Spinal cord (tissue), 10 donors: Measurements from ENCODE around the gene BBC3. TPM values are rescaled to one million over a fixed set of nuclear protein-coding genes. Genes with fewer than 3 reads are reported as not detected.
"Not testable (repeated sequence)": the region's sequence is repeated elsewhere in the genome, so short reads cannot be mapped to it uniquely, and the experiment has no call there.

Experiments used
- DNase-seq, 6 donors: peaks; one replicate each; pipeline versions ENCODE4 v3.0.0 to v3.0.0-alpha.2; 2013 to 2015; ENCODE audit warnings: low spot score in 6 of 6, low read depth in 4 of 6
- H3K27ac ChIP-seq: one replicate; pipeline ENCODE4 v1.5.1; 2013; ENCODE audit warnings: low read depth, low read length, control low read depth
- H3K27me3 ChIP-seq: one replicate; pipeline ENCODE4 v1.6.1; 2013; ENCODE audit warnings: low read length; ENCODE audit not compliant: control insufficient read depth, insufficient read depth
- H3K36me3 ChIP-seq: one replicate; pipeline ENCODE4 v1.6.1; 2013; ENCODE audit warnings: low read length; ENCODE audit not compliant: control insufficient read depth, insufficient read depth
- H3K4me1 ChIP-seq: one replicate; pipeline ENCODE4 v1.6.1; 2013; ENCODE audit warnings: low read length; ENCODE audit not compliant: control insufficient read depth, insufficient read depth
- H3K4me3 ChIP-seq: one replicate; pipeline ENCODE4 v1.5.1; 2013; ENCODE audit warnings: low read depth, low read length, control low read depth
- H3K9me3 ChIP-seq: one replicate; pipeline ENCODE4 v1.6.1; 2013; ENCODE audit warnings: low read length; ENCODE audit not compliant: control insufficient read depth, insufficient read depth
- WGBS: methylation state at CpG from one replicate; pipeline ENCODE4 v1.1.5; 2013; ENCODE audit warnings: missing lambda C conversion rate; ENCODE audit not compliant: insufficient coverage; 5-methylcytosine and 5-hydroxymethylcytosine counted together
- polyA plus RNA-seq, 2 donors: library from polyadenylated mRNA; unstranded; fragments of 120-200 nt; gene quantifications; one replicate each; pipeline ENCODE4 v1.2.1, GENCODE V29; 2013; ENCODE audit not compliant: insufficient read length in 2 of 2
- total RNA-seq, 2 donors: library from RNA; depleted of rRNA in 1 of 2; stranded (reverse); fragments of 120-200 nt in 1 of 2; fragments of >200 nt in 1 of 2; gene quantifications; one replicate each; pipeline versions ENCODE4 v1.2.3 to v1.2.4, GENCODE V29; 2013 to 2014
- donor health status: healthy.

Gene BBC3
- total and polyA plus RNA-seq, 4 donors: 2.8 to 15.2 (median 9.3) TPM

DNA sequence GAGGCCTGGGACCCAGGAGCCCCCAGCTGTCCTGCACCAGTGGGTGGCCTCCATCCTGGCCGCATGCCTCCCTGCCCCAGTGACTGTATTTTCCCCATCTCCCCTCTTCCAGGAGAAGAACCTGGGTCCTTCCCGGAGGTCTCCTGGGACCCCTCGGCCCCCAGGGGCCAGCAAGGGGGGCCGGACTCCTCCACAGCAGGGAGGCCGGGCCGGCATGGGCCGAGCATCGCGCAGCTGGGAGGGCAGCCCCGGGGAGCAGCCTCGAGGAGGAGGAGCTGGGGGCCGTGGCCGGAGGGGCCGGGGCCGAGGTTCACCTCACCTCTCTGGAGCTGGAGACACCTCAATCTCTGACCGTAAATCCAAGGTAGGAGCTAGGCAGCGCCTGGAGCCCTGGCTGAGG, 29.5 kb upstream of the BBC3 start:
- H3K27ac ChIP-seq: no peak overlapping the region
- H3K4me3 ChIP-seq: no peak overlapping the region
- H3K9me3 ChIP-seq: no peaks in the 10 kb centered on the region
- peaks cover 59% of the 10 kb centered on the region for H3K36me3 ChIP-seq
- peaks cover 26% of the 10 kb centered on the region for H3K4me1 ChIP-seq
- WGBS: 93% methylated on average over 17 of the region's 17 CpGs
- DNase-seq: no peak
- H3K27me3 ChIP-seq: no peaks in the 10 kb centered on the region

- H3K9me3 ChIP-seq: no peaks in the 10 kb centered on the region
- DNase-seq: no peak
- H3K36me3 ChIP-seq: peaks cover 46% of the 10 kb centered on the region
- H3K27me3 ChIP-seq: no peaks in the 10 kb centered on the region
- peaks cover 27% of the 10 kb centered on the region for H3K4me1 ChIP-seq
- no peak overlapping the region for H3K27ac ChIP-seq
- WGBS: 95% methylated on average over 6 of the region's 6 CpGs
- no peak overlapping the region for H3K4me3 ChIP-seq
Measured at GRCh38 chr19:47258895-47259555, 28.0 kb upstream of the BBC3 start.

GRCh38 chr19:47258434-47258833, 27.4 kb upstream of the BBC3 start:
- no peak for DNase-seq
- peaks cover 44% of the 10 kb centered on the region for H3K36me3 ChIP-seq
- no peaks in the 10 kb centered on the region for H3K9me3 ChIP-seq
- H3K27me3 ChIP-seq: no peaks in the 10 kb centered on the region
- no CpG with 5 or more reads among the region's 9 CpGs for WGBS
- peaks cover 27% of the 10 kb centered on the region for H3K4me1 ChIP-seq
- H3K4me3 ChIP-seq: no peak overlapping the region
- peak overlapping the region; percentile 98 for H3K27ac ChIP-seq

GRCh38 chr19:47257411-47258169, 26.6 kb upstream of the BBC3 start:
- peak overlapping the region; percentile 90 for H3K4me3 ChIP-seq
- H3K36me3 ChIP-seq: peaks cover 38% of the 10 kb centered on the region
- no peaks in the 10 kb centered on the region for H3K27me3 ChIP-seq
- H3K27ac ChIP-seq: peak overlapping the region; percentile 98
- DNase-seq: no peak
- H3K9me3 ChIP-seq: no peaks in the 10 kb centered on the region
- H3K4me1 ChIP-seq: peaks cover 27% of the 10 kb centered on the region
- WGBS: 3% methylated on average over 27 of the region's 29 CpGs

DNA sequence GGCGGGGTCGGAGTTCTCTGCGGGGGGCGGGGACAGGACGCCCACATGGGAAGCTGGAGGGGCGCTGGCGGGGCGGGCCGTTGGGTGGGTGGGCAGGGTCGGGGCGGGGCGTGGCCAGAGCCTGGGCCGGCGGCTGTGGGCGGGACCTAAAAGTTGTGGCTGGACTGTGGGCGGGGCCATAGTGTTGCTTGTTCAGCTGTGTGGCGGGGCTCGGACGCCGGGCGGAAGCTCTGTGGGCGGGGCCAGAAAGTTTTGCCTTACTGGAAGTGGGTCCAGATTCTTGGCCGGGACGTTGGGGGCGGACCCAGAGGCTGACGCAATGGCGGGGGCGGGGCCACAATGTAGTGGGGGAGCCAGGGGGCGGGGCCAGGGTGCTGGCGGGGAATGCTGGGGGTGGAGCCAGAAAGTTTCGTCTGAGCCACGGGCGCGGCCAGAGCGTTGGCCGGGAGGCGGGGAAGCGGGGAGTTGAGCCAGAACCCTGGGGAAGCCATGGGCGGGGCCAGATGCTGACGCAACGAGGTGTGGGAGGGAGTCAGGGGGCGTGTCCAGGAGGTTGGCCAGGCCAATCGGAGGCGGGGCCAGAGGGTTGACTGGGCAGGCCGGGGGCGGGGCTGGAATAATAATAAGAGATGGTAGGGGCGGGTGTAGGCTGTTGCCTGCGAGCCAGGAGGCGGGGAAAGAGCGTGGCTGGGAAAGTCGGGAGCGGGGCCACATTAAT, 25.9 kb upstream of the BBC3 start:
- WGBS: under 1% methylated on average over 51 of the region's 52 CpGs
- Histone ChIP-seq H3K27me3 (no peaks in the 10 kb centered on the region), H3K27ac (peak overlapping the region; percentile 98), H3K36me3 (peaks cover 32% of the 10 kb centered on the region), H3K4me1 (peaks cover 27% of the 10 kb centered on the region), H3K4me3 (peak overlapping the region; percentile 90), H3K9me3 (no peaks in the 10 kb centered on the region)
- DNase-seq: peak; percentile 84 to 99 (median 94)

GRCh38 chr19:47255879-47256692, 25.1 kb upstream of the BBC3 start, which contains the start of gene CCDC9:
TSS of gene CCDC9 (plus strand) at chr19:47256525. CDS start at chr19:47258401, 1,876 bp downstream.
- peaks cover 27% of the 10 kb centered on the region for H3K4me1 ChIP-seq
- peak within 1 kb of the TSS; percentile 98 for H3K27ac ChIP-seq
- H3K27me3 ChIP-seq: no peaks in the 10 kb centered on the region
- DNase-seq: peak in 5 of 6 donors; percentile 91 to 99 (median 94)
- H3K4me3 ChIP-seq: peak within 1 kb of the TSS; percentile 90
- WGBS: 15% methylated on average over 54 of the region's 60 CpGs
- no peaks in the 10 kb centered on the region for H3K9me3 ChIP-seq
- H3K36me3 ChIP-seq: peaks cover 28% of the 10 kb centered on the region

DNA sequence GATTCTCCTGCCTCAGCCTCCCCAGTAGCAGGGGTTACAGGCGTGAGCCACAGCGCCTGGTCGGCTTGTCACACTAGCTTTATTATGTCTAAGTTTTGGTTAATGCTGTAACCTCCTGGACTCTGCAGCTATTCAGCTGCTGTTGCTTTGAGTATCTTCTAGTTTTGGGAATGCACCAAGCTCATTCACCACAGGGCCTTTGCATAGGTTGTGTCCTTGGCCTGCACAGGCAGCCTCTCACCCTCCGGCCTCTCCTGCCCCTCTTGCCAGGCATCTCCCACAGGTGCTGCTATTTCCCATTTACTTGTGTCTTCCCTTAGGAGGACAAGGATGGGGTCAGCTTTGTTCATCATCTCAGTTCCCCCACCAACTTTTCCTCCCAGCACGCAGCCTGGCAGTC, 23.0 kb upstream of the BBC3 start:
- H3K9me3 ChIP-seq: no peaks in the 10 kb centered on the region
- H3K27ac ChIP-seq: no peak overlapping the region
- H3K4me1 ChIP-seq: peaks cover 27% of the 10 kb centered on the region
- no peak for DNase-seq
- no peaks in the 10 kb centered on the region for H3K27me3 ChIP-seq
- WGBS: 100% methylated on average over 1 of the region's 5 CpGs
- H3K4me3 ChIP-seq: no peak overlapping the region
- H3K36me3 ChIP-seq: peaks cover 7% of the 10 kb centered on the region

- no peak overlapping the region for H3K27ac ChIP-seq
Measured at GRCh38 chr19:47253467-47253881, 22.5 kb upstream of the BBC3 start.

GRCh38 chr19:47253016-47253415, 22.0 kb upstream of the BBC3 start:
- H3K4me1 ChIP-seq: peaks cover 21% of the 10 kb centered on the region
- not testable (repeated sequence) for H3K27me3 ChIP-seq, H3K4me3 ChIP-seq, DNase-seq, H3K27ac ChIP-seq, H3K36me3 ChIP-seq, H3K9me3 ChIP-seq
- WGBS: 100% methylated on average over 1 of the region's 8 CpGs

More at GRCh38 chr19:47253467-47253881, 22.5 kb upstream of the BBC3 start:
- H3K9me3 ChIP-seq: no peaks in the 10 kb centered on the region
- 75% methylated on average over 1 of the region's 3 CpGs for WGBS
- H3K27me3 ChIP-seq: no peaks in the 10 kb centered on the region
- H3K4me1 ChIP-seq: peaks cover 26% of the 10 kb centered on the region
- DNase-seq: no peak
- no peak overlapping the region for H3K4me3 ChIP-seq
- H3K36me3 ChIP-seq: peaks cover 2% of the 10 kb centered on the region
